G401 (cell line): ENCODE measurements around the gene SEPTIN5. TPM values are rescaled to one million over a fixed set of nuclear protein-coding genes. Genes with fewer than 3 reads are reported as not detected.

Experiments
- DNase-seq: peaks from one replicate; pipeline ENCODE4 v3.0.0-alpha.2; 2015; ENCODE audit warnings: low spot score
- in situ Hi-C: cut with HindIII; loops from 2 replicates; pipeline ENCODE4 v1.10.0; 2016; ENCODE audit warnings: low sequenced_read_pairs, mixed read lengths
- total RNA-seq: library from RNA; depleted of rRNA; stranded (reverse); fragments of >200 nt; shearing (Covaris generic); gene quantifications from 2 replicates; pipeline ENCODE4 v1.2.3, GENCODE V29; 2014

The SEPTIN5 gene
- total RNA-seq, 1 experiment from 2014 or later, result 21.4 TPM

DNA sequence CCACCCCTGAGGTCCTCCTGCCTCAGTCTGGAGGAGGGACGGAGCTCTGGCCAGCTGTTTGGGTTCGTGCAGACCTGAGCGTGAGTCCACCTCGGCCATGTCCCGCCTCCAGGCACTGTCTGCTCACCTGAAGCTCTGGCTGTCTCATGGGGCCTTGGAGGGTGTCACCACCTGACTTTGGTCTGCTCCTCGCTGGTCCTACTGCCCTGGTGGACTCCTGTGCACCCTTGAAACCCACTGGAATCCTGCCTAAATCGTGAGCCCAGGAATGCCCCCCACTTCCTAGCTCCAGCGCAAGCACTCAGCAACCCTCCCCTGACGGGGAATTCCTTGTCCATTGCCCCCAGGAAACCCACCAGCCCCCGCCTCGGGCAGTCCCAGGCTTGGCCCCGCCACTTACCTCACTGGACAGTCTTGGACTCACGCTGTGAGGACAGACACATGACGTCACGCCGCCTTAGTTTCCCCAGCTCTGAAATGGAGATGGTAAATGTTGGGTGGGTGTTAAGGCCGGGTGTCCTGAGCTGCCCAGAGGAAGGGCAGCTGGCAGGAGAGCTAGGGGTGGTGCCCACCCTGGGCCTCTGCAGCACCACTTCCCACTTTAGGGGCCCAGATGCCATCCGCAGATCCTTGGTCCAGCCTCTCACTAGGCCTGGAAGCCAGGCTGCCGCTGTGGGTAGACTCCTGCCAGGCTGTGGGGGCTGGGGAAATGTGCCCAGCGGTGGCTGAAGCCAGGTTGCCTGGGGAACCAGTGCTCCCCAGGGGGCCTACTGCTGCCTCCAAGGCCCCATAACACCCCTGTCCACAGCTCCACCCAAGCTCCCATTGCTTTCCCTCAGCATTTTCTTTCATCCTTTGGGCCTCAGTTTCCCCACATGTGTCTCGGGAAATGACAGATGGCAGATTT lies 28.1 kb downstream of the SEPTIN5 start:
- DNase-seq, result no peak
- in situ Hi-C loops, result no loop called here

- in situ Hi-C loops, result no loop called here
- no peak for DNase-seq
These were observed 28.8 kb downstream of the SEPTIN5 start for GRCh38 chr22:19743081-19743480.

DNA sequence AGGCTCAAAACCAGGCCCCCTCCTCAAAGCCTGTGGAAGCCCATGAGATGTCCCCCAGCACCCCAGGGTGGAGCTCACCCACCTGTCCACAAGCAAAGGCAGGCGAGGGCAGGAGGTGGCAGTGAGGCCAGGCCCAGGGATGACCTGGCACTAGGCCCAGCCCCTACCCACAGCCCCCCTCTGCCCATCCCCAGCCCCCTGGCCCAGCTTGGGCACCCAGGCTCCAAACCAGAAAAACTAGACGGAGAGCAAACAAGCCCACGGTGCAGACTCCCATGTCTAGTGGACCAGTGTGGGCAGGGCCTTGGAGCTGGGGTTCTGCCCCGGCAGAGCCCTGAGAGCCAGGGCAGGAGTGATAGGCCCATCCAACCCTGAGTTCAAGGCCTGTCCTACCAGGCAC lies 29.3 kb downstream of the SEPTIN5 start:
- in situ Hi-C loops, result no loop called here
- DNase-seq, result no peak

- DNase-seq, result no peak
- in situ Hi-C loops, result no loop called here
These were observed 30.2 kb downstream of the SEPTIN5 start for GRCh38 chr22:19744350-19745006.

GRCh38 chr22:19745155-19746101 lies 31.1 kb downstream of the SEPTIN5 start:
- in situ Hi-C loops, result no loop called here
- DNase-seq, result no peak

- DNase-seq, result no peak
- in situ Hi-C loops, result no loop called here
These were observed 32.4 kb downstream of the SEPTIN5 start for GRCh38 chr22:19746726-19747125.

DNA sequence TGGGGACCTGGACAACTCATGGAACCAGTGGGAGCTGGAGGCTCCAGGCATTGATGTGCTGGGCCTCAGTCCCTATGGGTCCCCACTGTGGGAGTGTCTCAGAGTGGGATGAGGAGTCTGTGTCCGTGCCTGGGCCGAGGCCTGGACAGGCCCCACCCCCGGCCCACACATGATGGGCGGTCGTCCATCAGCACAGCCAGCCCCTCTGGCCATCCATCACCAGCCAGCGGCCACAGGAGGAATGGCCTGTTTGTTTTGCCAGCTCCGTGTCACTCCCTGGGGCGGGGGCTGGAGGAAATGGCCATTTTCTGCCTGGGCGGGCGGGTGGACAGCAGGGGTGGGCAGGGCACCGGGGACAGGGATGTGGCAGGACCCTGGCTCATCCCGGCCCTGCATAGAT lies 33.2 kb downstream of the SEPTIN5 start:
- in situ Hi-C loops, result no loop called here
- no peak for DNase-seq

DNA sequence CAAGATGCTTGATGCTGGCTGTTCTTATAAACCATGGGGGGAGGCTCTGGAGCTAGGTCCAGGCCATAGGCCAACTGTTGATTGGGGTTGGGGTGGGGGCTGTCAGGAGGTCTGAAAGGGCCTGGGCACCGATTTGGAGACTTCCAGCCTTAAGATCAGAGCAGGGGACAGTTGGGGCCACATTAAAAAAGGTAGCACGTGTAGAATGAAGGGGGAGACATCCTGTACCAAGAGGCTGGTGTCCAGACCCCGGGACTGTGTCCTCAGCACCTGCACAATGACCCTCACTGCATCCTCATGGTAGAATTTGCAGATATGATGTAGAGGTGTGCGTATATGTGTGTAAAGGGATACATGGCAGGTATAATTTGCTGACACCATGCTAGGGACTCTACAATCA lies 33.8 kb downstream of the SEPTIN5 start:
- DNase-seq, result no peak
- in situ Hi-C loops, result no loop called here

DNA sequence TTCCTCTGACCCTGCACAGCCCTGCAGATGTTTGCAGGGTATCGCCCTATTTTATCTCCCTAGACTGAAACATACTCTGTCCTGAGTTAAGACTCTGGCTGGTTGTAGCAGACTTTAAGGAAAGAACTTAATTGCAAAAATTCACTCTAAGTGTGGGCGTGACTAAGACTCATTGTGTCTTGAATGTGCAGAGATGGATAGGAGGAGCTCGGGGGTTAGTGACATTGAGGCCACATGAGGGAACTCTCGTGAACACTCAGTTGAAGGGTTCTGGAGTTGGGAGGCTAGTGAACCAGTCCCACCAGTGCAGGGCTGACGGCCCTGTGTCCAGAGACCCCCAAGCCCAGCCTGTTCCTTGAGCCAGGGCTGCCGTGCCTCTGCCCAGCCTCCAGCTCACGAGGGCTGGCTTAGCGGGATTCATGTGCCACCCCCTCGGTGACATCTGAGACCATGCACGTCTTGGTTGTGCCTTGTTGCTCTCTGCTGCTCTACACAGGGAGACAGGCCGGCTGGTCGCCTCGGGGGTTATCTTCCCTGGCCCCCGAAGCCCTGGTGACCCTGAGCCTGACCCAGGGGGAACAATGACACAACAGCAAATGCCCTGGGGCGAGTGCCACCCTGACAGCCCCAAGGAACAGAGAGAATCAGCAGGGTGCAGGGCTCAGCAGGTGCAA lies 34.8 kb downstream of the SEPTIN5 start:
- no peak for DNase-seq
- in situ Hi-C loops, result no loop called here

DNA sequence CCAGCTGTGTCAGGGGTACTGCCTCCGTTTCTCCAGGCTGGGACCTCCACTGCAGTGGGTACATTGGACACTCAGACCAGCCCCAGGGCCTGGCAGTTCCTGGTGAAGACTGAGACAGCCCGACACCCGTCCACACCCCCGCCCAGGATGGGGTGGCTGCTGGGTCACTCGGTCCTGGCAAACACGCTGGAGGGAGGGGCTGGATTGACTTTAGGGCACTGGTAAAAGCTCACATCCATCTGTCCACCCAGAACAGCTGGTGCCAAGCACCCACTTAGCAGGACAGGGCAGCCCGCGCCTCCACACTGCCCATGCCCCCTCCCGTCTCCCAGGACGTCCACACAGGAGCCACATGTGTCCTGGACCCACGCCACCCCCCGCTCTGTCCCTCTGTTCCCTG lies 35.6 kb downstream of the SEPTIN5 start:
- in situ Hi-C loops, result loop anchor here (25.0 kb wide), 1 partner anchor 212 kb away; no protein-coding TSS in a partner anchor
- no peak for DNase-seq

GRCh38 chr22:19750507-19751490 lies 36.5 kb downstream of the SEPTIN5 start:
- in situ Hi-C loops, result loop anchor here (25.0 kb wide), 1 partner anchor 212 kb away; no protein-coding TSS in a partner anchor
- DNase-seq, result no peak

DNA sequence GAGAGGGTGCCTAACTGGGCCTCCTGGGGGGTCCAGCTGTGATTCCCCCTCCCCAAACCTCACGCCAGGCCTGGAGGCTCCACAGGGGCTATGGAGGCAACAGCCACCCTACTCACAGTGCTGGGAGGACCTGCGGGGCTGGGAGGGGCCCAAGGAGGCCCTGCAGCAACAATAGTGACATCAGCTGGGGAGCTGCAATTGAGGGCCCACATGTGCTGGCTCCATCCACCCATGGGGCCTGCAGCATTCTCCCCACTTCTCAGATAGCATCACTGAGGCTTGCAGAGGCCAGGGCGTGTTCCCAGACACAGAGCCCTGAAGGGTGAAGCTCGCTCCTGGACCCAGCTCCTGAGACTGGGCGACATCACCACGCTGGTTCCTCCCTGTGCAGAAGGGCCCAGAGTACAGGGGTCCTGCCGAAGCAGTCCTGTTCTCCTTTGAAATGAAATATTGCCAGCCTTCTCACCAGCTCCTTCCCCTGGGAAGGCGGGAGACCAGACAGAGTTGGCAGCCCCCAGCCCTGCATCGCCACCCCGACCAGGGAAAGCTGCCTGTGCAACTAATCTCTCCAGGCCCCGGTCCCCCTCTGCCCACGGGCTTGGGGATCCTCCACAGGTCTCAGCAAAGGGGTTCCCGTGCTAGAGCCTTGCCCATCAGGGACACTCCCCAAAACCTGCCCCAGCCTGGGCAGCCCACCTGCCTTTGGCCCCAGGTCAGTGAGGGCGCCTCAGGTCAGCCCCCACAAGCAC lies 37.4 kb downstream of the SEPTIN5 start:
- in situ Hi-C loops, result loop anchor here (25.0 kb wide), 1 partner anchor 211 kb away; no protein-coding TSS in a partner anchor
- DNase-seq, result no peak

GRCh38 chr22:19753090-19753842 lies 39.0 kb downstream of the SEPTIN5 start:
- no peak for DNase-seq
- in situ Hi-C loops, result loop anchor here (25.0 kb wide), 1 partner anchor 209 kb away; no protein-coding TSS in a partner anchor

DNA sequence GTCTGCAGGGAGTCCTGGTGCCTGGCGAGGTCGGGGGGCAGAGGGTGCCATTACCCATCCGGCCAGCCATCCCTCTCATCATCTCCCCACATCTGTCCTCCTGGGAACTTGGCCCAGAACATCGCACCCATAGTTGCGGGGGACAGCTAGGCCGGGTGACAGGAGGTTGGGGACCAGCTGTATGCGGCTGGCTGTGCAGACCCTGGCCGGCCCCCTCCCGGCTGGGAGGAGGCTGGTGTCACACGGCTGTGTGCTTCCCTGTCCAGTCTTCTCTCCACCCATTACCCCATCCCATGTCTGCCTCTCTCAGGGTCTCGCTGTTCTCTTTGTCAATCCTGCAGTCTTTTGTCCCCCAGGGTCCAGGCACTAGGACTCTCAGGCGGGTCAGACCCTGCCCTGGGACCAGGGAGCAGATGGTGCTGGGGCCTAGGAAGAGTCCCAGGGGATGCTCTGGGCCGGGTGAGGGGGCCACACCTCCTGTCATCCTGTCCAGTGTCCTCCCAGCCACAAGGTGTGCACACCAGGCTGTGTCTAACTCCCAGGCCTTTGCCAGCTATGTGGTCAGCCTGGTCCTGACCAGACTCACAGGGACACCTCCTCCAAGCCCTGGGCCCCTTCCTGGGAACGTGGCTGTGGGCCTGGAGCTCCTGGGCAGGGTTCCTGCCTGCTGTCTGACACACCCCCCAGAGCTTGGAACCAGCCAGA lies 39.8 kb downstream of the SEPTIN5 start:
- in situ Hi-C loops, result loop anchor here (25.0 kb wide), 1 partner anchor 208 kb away; no protein-coding TSS in a partner anchor
- DNase-seq, result no peak

DNA sequence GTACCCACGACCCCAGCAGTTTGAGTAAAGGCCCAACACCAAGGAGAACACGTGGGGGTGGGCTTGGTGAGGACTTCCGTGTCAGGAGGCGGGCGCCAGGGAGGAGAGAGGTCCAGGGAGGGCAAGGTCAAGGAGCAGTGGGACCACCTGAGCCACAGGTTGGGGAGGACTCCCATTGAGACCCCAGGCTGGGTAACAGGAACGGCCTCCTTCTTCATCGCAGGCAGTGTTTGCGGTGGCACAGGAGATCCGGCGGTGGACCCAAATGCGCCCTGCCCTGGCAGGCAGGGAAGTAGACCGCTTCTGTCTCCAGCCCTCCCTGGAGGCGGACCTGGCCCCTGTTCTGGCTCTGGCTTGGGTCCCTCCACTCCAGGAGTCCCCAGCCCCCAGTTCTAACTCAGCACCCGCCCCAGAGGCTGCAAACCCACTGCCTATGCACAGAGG lies 40.4 kb downstream of the SEPTIN5 start:
- in situ Hi-C loops, result loop anchor here (25.0 kb wide), 1 partner anchor 208 kb away; no protein-coding TSS in a partner anchor
- no peak for DNase-seq
